ENCODE measurements around the gene SYP.
"Not testable (repeated sequence)": the region's sequence is repeated elsewhere in the genome, so short reads cannot be mapped to it uniquely, and the experiment has no call there.

Gene SYP

GRCh38 chrX:49165901-49166881 lies 33.8 kb downstream of the SYP start:
- DNase-seq, result peak; percentile 74

DNA sequence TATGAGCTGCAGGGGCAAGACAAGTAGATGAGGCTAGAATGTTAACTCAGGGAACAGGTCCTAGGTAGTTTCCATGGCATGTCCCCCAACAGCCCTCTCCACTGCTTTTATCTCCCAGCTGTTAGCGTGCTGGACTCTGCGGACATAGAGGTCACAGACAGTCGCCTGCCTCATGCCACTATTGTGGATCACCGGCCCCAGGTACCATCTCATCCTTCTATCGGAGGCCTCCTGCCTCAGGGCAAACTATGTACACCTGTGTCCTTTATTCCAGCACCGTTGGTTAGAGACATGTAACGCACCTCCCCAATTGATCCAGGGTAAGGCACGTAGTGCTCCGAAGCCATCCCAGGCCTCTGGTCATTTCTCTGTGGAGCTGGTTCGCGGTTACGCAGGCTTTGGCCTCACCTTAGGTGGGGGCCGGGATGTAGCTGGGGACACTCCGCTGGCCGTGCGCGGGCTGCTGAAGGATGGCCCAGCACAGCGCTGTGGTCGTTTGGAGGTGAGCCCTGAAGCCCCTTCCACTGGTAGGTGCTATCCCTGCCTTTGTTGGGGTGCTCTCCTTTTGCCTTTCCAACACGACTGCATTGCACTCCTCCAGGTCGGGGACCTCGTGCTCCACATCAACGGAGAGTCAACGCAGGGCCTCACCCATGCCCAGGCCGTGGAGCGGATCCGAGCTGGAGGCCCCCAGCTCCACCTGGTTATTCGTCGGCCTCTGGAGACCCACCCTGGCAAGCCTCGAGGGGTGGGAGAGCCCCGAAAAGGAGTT lies 35.2 kb downstream of the SYP start:
- no peak for DNase-seq

- DNase-seq, result peak; percentile 77
These were observed 36.2 kb downstream of the SYP start for GRCh38 chrX:49163555-49164419.

GRCh38 chrX:49162620-49163019 lies 37.4 kb downstream of the SYP start, which contains the start of gene MAGIX:
Gene MAGIX (plus strand): TSS chrX:49162758. CDS start chrX:49162890, 132 bp downstream.
- no peak for DNase-seq

DNA sequence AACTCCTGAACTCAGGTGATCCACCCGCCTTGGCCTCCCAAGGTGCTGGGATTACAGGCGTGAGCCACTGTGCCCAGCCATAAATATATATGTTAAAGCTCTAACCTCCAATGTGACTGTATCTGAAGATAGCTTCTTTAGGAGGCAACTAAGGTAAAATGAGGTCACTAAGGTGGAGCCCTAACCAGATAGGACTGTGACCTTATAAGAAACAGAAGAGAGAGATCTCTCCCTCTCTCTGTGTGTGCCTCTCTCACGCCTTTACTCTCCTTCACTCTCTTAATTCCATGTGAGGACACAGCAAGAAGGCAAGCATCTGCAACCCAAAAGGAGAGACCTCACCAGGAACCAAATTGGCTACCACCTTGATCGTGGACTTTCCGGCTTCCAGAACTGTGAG lies 38.4 kb downstream of the SYP start:
- DNase-seq, result no peak

GRCh38 chrX:49160908-49161307 lies 39.1 kb downstream of the SYP start:
- no peak for DNase-seq

DNA sequence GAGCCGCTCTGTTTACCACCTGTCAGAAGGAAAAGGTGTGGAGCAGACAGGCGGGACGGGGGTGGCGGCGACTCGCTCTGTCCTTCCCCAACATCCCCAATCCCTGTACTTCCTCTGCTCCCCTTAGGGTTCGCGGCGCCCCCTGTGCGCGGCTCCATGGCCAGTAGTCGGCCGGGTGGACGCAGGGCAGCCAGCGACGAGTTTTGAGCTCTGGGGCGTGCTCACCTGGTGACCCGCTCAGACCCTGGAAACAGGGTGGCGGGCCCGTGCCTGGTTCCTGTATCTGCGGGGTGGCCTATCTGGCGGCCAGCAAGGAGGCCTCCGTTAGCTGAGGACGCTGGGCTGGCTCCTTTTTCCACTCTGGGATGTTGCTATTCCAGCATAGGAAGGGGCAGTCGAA lies 42.8 kb downstream of the SYP start:
- DNase-seq, result no peak

GRCh38 chrX:49155900-49156837 lies 43.8 kb downstream of the SYP start:
- DNase-seq, result peak; percentile 82

DNA sequence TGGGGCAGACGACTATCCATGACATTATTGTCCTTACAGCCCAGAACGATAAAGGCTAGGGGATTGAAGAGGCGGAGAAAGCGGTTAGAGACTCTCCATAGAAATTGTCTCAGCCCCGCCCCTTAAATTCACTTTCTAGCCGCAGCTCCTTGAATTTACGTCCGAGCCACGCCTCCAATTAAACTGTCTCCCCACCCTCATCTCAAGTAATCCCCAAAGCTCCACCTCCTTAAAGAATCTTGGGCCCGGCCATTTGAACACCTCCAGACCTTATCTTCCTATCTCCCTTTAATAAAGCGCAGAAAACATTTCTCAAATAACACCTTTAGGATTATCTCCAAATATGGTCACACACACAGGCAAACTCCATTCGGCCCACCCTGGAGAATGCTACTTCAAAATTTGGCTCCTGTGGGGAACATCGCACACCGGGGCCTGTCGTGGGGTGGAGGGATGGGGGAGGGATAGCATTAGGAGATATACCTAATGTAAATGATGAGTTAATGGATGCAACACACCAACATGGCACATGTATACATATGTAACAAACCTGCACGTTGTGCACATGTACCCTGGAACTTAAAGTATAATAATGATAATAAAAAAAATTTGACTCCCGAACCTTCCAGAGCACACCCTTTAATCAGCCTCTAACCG lies 44.6 kb downstream of the SYP start:
- peak; percentile 37 for DNase-seq

DNA sequence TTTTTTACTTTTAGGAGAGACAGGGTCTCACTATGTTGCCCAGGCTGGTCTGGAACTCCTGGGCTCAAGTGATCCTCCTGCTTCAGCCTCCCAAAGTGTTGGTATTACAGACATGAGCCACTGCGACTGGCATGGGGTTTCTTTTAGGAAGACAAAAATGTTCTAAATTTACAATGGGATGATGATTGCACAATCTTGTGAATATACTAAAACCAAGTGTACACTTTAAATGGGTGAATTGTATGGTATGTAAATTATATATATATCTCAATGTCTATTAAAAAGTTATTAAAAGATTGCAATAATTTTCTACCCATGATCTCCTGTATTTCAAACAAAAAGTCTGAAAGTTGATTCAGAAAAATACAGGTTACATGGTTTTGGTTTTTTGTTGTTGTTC lies 46.5 kb downstream of the SYP start:
- DNase-seq, result no peak

DNA sequence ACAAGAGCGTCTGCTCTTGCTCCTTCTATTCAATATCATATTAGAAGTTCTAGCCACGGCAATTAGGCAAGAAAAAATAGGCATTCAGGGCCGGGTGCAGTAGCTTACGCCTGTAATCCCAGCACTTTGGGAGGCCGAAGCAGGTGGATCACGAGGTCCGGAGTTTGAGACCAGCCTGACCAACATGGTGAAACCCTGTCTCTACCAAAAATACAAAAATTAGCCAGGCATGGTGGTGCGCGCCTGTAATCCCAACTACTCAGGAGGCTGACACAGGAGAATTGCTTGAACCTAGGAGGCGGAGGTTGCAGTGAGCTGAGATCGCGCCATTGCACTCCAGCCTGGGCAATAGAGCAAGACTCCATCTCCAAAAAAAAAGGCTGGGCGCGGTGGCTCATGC lies 50.7 kb downstream of the SYP start:
- not testable (repeated sequence) for DNase-seq

DNA sequence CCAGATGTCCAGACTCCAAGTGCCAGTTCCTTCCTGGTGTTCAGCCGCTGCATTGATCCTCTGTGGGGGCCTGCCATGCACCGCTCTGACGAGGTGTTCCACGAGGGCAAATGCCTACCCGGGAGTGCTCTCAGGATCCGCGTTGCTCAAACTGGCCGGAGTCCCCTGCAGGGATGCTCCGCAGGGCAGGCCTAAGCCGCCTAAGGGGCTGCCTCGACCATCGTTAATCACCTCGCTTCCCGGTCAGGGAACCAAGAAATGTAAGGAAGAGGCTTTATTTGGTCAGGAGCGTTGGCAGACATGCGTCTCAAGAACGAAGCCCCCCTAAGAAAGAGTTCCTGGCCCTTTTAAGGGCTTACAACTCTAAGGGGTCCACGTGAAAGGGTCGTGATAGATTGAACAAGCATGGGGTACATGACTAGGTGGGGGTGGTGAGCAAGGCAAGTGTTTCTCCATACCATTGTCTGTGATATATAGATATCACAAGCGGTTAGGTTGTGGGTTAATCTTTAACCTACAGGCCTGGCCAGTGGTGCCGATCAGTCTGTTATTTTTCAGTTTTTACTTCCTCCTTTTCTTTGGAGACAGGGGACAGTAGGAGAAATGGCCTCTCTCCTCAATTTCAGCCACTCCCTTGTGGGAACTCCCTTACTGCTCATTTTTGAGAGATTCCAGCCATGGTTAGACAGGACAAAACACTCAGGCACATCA lies 51.4 kb downstream of the SYP start:
- DNase-seq, result not testable (repeated sequence)

- no peak for DNase-seq
These were observed 52.1 kb downstream of the SYP start for GRCh38 chrX:49147936-49148335.

DNA sequence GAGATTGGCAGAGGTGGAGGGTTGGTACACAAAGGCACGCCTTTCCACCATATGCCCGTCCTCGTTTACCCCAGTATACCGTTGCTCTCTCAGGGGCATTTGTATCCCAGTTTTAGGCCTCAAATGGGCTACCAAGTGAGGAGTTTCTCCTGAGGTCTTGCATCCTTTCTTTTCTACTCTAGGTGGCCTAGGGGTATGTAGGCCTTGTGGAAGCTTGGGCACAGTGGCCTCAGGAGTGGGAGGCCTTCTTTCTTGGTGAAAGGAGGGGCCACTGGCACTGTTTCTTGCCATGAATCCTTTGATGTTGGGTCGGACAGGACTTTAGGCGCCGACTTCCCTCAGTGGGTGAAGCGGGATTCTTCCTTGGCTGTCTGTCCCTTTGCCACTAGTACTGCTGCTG lies 52.7 kb downstream of the SYP start:
- DNase-seq, result no peak

GRCh38 chrX:49143154-49143553 lies 56.8 kb downstream of the SYP start:
- not testable (repeated sequence) for DNase-seq

GRCh38 chrX:49142264-49142663 lies 57.7 kb downstream of the SYP start:
- DNase-seq, result not testable (repeated sequence)

DNA sequence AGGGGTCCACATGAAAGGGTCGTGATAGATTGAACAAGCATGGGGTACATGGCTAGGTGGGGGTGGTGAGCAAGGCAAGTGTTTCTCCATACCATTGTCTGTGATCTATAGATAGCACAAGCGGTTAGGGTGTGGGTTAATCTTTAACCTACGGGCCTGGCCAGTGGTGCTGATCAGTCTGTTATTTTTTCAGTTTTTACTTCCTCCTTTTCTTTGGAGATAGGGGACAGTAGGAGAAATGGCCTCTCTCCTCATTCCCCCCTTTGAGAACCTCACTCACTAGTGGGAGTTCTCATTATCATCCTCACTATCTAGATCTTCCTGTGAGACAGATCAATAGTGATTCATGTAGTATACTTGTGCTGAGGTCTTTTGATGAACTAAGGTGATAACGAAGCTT lies 60.3 kb downstream of the SYP start:
- no peak for DNase-seq
